Stimulated activated naive CD8-positive, alpha-beta T cell treated with anti-CD3 and anti-CD28 coated beads, Interleukin-15, amount 100 ng/mL, for 72 hours (primary cell): ENCODE data around the gene DPYD.

ENCODE experiments used
- ATAC-seq: fragments of 150-1000 bp; cut with Tn5 transposase; 2 replicates; pipeline ENCODE4 v1.10.0; 2021; ENCODE audit warnings: mild to moderate bottlenecking, moderate library complexity
- DNase-seq, 2 donors: peaks; one replicate each; pipeline ENCODE4 v3.0.0; 2021 to 2022
- H3K27ac Mint-ChIP-seq, 2 donors: one replicate each; pipeline ENCODE4 v1.8.0; 2022; ENCODE audit warnings: mild to moderate bottlenecking in 2 of 2, mixed read lengths in 2 of 2, moderate library complexity in 2 of 2
- H3K27me3 Mint-ChIP-seq: one replicate; pipeline ENCODE4 v1.8.0; 2022; ENCODE audit warnings: mixed read lengths
- H3K4me1 Mint-ChIP-seq: one replicate; pipeline ENCODE4 v1.8.0; 2022; ENCODE audit warnings: mild to moderate bottlenecking, mixed read lengths
- H3K4me3 Mint-ChIP-seq, 2 donors: one replicate each; pipeline ENCODE4 v1.8.0; 2022; ENCODE audit warnings: mild to moderate bottlenecking in 2 of 2, mixed read lengths in 2 of 2, moderate library complexity in 1 of 2
- H3K9me3 Mint-ChIP-seq, 2 donors: one replicate each; pipeline ENCODE4 v1.8.0; 2022; ENCODE audit warnings: mixed read lengths in 2 of 2

Gene DPYD

DNA sequence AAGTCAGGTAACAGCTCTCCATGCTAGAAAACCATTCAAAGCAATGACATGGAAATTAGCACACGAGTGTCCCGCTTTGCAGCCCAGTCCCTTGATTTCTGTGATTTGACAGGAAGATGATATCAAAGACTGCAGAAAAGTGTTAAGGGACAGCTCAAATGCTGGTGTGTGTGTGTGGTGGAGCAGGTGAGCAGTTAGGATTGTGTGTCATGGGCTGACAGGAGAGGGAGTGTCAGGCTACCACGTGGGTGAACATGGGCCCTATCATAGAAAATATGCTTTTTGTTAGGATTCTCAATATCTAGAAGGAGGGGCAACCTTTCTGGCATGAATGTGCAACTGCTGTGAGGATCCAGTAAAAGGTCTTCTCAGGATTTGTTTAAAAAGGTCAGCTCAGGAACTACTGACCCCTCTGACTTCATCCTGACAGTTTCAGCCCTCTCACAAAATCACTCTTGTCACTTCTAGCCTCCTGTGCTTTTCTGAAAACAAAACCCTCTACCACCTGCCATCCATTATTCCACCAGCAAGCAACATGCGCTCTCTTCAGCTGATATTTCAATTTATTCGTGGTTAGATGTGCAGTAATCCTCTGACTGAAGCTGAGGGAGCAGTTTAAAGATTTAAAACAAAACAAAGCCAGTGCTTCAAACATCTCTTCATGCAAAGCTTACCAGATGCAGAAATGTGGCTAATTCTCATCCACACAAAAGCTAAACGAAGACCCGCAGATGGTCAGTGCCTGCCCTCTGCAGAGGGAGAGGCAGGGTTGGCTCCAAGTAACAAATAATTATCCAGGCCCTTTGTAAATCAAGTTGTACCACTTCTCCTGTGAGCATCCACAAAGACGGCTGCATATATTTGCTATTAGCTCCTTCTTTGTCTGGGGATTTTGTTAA is 801.3 kb downstream of the DPYD start:
- Mint-ChIP-seq H3K27ac (no peak overlapping the region), H3K4me3 (no peak overlapping the region), H3K4me1 (no peaks in the 10 kb centered on the region), H3K9me3 (no peaks in the 10 kb centered on the region), H3K27me3 (no peaks in the 10 kb centered on the region)
- no peak for DNase-seq
- no peak for ATAC-seq

DNA sequence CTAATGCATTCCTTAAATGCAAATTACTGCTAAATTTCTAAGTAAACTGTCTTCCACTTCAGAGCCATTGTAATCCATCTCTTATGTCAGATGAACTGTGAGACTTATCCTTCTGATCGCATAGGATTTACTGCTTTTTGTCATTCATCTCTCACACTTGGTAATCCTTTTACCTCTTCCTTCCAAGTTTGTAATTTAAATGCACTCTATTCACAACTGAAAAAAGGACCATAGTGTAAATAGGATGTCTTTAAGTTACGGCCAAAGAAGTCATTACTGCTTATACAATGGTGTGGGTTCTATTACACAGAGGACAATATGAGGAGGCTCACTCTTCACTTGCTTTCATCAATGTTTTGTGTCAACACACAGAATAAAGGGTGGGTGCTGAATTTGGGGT is 806.0 kb downstream of the DPYD start:
- ATAC-seq (no peak), DNase-seq (no peak)
- no peak overlapping the region for H3K27ac Mint-ChIP-seq
- H3K4me1 Mint-ChIP-seq, result no peaks in the 10 kb centered on the region
- H3K9me3 Mint-ChIP-seq, result no peaks in the 10 kb centered on the region
- no peak overlapping the region for H3K4me3 Mint-ChIP-seq
- H3K27me3 Mint-ChIP-seq, result no peaks in the 10 kb centered on the region

DNA sequence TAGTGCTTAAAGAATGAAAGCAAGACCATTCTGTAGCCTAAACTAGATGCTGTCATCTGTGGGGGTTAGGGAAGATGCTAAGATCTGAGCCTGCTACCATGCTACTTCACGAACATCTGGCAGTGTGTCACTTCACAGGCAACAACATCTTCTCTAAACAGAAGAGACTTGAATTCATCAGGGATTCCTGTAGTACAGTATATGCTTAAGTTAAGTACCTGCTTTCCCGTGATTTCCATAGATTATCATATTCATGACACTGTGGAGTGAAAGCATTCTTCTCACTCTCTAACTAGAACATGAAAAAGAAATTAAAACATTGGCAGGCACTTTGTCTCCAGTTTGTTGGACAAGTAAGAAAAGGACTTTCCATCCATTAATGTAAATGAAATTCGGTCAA is 808.4 kb downstream of the DPYD start:
- ATAC-seq (no peak), DNase-seq (no peak)
- H3K9me3 Mint-ChIP-seq, result no peaks in the 10 kb centered on the region
- H3K27ac Mint-ChIP-seq, result no peak overlapping the region
- no peak overlapping the region for H3K4me3 Mint-ChIP-seq
- H3K4me1 Mint-ChIP-seq, result no peaks in the 10 kb centered on the region
- H3K27me3 Mint-ChIP-seq, result no peaks in the 10 kb centered on the region

DNA sequence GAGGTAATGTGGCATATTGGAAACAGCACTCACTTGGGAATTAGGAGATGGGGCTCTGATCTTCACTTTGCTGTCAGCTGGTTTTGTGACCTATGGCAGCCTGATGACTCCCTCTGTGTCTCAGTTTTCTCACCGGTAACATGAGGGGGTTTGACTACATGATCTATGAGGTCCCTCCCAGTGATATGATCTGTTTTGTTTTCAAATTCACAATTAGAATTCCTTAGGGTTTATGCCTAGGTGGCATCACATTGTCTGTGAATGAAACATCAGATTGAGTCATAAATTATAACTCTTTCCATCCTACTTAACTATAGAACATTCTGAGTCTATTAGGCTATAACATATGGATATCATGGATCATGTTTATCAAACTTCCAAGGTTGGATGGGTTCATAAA is 812.7 kb downstream of the DPYD start:
- Mint-ChIP-seq H3K9me3 (peaks cover 9 to 10% of the 10 kb centered on the region in 2 donors), H3K27ac (no peak overlapping the region), H3K4me3 (no peak overlapping the region), H3K27me3 (no peaks in the 10 kb centered on the region), H3K4me1 (no peaks in the 10 kb centered on the region)
- DNase-seq, result no peak
- ATAC-seq, result no peak

DNA sequence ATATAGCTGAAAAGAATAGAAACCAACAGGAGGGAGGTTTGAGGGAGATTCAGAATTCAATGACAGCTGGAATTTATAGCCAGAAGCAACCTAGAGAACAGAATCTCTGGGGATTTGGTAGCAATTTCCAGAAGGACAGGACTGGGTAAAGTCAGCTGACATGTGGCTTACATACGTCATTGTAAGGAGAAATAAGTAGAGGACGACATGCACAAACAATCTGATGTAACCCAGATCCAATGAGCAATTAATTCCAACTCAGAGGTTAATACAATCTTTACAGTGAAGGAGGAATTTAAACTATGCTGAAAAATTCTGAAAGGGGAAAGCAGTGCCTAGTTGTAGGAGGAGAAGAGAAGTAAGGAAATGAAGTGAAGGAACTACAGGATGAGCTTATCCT is 815.3 kb downstream of the DPYD start:
- Mint-ChIP-seq H3K9me3 (peaks cover 9 to 10% of the 10 kb centered on the region in 2 donors), H3K27ac (no peak overlapping the region), H3K4me1 (no peaks in the 10 kb centered on the region), H3K27me3 (no peaks in the 10 kb centered on the region), H3K4me3 (no peak overlapping the region)
- ATAC-seq (no peak), DNase-seq (no peak)

DNA sequence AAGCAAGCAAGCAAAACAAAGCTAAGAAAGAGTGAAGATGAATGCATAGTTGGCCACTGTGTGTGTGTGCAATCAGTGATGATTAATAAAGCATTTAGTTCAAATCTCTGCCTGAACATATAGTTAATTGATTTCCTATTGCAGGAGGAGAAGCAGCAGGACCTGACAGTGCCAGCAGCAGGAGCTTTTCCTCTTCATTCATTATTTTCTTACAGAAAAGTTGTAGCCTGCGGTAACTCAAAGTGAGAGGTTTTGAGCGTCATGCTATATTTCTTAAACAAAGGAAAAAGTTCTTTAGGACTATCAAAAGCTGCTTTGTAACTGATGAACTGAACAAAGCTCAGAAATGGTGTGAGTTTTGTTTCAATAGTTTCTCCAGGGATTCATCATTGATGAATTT is 819.3 kb downstream of the DPYD start:
- peaks cover 9 to 10% of the 10 kb centered on the region in 2 donors for H3K9me3 Mint-ChIP-seq
- no peaks in the 10 kb centered on the region for H3K4me1 Mint-ChIP-seq

DNA sequence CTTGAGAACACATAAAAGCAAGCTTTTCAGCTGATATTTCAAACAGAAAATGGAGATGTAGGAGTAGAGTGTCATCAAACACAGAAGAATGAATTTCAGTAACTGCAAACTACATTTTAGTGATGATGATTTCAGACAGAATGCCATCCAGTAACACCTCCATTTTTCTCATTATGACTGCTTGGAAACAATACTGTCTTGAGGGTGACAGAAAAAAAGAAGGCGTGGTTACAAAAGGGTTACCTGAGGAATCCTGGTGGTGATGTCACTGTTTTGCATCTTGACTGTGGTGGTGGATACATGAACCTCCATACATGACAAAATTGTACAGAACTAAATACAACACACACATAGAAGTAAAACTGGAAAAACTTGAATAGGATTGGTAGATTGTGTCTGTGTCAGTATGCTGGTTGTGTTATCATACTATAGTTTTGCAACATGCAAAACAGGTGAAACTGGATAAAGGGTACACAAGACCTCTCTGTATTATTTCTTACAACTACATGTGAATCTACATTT is 823.4 kb downstream of the DPYD start:
- Mint-ChIP-seq H3K27me3 (no peaks in the 10 kb centered on the region), H3K27ac (no peak overlapping the region), H3K9me3 (no peaks in the 10 kb centered on the region), H3K4me1 (no peaks in the 10 kb centered on the region), H3K4me3 (no peak overlapping the region)
- ATAC-seq (no peak), DNase-seq (no peak)

More for the DNA sequence above, 819.3 kb downstream of the DPYD start:
- Mint-ChIP-seq H3K27me3 (no peaks in the 10 kb centered on the region), H3K27ac (no peak overlapping the region), H3K4me3 (no peak overlapping the region)
- ATAC-seq (no peak), DNase-seq (no peak)

DNA sequence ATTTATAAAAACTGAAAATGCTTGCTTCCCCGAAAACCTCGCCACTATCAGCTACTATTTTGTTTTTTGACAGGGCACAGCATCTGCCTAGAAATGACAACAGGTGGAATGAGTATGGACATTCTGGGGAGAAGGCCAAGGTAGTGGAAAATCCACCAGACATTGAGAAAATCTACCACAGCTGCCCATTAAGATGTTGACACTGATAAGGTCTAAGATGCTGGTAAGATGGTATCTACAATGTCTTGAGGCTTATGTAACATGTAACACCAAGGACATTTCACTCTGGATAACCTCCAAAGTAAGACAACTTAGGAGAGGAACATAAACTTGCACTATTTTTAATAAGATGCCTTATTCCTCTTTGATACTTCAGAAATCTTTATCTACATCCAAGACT is 825.1 kb downstream of the DPYD start:
- H3K9me3 Mint-ChIP-seq, result no peaks in the 10 kb centered on the region
- no peak overlapping the region for H3K27ac Mint-ChIP-seq
- no peak overlapping the region for H3K4me3 Mint-ChIP-seq
- DNase-seq (no peak), ATAC-seq (no peak)
- H3K27me3 Mint-ChIP-seq, result no peaks in the 10 kb centered on the region
- H3K4me1 Mint-ChIP-seq, result no peaks in the 10 kb centered on the region

DNA sequence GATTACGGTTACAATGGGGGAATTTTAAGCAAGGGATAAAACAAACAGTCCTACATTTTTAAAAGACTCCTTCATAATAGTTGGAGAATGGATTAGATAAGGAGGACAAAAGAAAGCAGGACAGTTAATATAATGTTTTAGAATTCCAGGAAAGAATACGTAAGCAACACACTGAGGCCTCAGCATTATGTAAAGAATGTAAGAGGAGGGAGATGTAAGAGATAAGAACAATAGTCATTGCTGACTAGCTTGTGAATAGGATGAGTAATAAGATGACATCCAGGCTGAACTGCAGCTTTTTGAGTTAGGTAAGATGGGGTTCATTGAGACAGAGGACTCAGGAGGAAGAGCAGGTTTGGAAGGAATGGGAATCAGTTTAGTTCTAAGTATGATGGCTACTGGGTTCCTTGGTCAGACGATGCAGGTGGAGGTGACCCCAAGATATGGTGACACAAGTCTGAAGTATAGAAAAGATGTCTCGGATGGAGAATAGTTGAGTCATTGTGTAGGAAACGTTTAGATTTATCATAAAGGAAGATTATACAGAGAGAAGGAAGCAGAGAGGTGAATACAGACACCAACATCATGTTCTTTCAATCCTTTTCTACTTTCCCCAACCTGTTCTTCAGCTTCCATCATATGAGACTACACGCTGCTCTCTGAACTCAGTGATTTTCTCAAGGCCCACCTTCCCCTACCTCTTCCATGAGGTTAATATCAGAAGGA is 826.4 kb downstream of the DPYD start:
- ATAC-seq, result no peak

DNA sequence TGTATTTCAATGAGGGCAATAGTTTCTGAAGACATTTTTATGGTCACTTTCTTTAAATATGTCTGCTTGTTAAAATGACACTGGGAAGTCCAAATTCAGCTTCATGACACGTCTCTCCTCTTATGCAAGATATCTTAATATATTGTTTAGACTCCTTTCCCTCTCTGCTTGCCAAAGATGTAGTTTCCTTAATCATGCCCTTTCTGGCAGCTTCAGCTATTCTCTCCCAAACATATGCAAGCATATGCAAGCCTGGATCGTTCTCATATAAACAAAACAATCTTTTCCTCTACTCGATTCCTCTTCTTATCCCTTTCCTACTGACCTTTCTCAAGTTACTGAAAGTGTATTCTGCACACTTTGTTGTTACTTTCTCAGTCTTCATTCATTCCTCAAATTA is 827.1 kb downstream of the DPYD start:
- Mint-ChIP-seq H3K4me1 (no peaks in the 10 kb centered on the region), H3K9me3 (no peaks in the 10 kb centered on the region), H3K27ac (no peak overlapping the region), H3K27me3 (no peaks in the 10 kb centered on the region), H3K4me3 (no peak overlapping the region)
- DNase-seq, result no peak
- ATAC-seq, result no peak

More for the DNA sequence above, 826.4 kb downstream of the DPYD start:
- Mint-ChIP-seq H3K9me3 (no peaks in the 10 kb centered on the region), H3K4me3 (no peak overlapping the region), H3K27ac (no peak overlapping the region), H3K4me1 (no peaks in the 10 kb centered on the region), H3K27me3 (no peaks in the 10 kb centered on the region)
- DNase-seq, result no peak

DNA sequence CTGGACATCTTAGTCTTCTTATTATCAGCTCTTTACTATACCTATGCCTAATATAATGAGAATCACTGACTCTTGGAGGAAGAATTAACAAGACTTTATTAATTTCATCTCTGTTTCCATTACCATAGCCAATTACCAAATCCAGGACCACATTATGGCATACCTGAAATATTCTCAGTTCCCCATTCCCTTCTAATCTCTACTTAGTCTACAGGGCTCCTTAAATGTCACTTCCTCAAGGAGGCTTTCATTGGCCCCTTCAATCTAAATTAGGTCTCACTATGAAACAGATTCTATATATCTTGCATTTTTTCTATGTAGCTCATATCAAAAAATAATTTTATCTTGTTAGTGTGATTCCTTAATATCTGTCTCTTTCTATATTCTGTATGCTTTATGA is 828.0 kb downstream of the DPYD start:
- Mint-ChIP-seq H3K9me3 (no peaks in the 10 kb centered on the region), H3K4me3 (no peak overlapping the region), H3K4me1 (no peaks in the 10 kb centered on the region), H3K27me3 (no peaks in the 10 kb centered on the region), H3K27ac (no peak overlapping the region)
- no peak for ATAC-seq
- DNase-seq, result no peak

DNA sequence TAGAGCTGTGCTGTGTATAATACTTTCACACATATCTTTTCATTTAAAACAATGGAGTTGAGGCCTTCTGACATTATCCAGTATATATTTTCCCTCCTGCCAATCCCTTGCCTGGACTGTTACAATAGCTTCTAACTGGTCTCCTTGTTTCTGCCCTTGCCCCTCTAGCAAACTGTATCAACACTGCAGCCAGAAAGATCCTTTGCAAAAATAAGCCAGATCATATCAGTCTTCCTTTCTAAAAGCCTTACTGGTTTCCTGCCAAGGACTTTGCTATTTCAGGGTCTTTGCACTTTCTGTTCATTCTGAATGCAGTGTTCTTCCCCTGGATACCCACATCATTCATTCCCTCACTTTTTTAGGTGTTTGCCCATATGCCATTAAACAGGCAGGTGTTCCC is 829.2 kb downstream of the DPYD start:
- Mint-ChIP-seq H3K4me1 (no peaks in the 10 kb centered on the region), H3K9me3 (no peaks in the 10 kb centered on the region), H3K27ac (no peak overlapping the region), H3K27me3 (no peaks in the 10 kb centered on the region), H3K4me3 (no peak overlapping the region)
- DNase-seq, result no peak
- ATAC-seq, result no peak

DNA sequence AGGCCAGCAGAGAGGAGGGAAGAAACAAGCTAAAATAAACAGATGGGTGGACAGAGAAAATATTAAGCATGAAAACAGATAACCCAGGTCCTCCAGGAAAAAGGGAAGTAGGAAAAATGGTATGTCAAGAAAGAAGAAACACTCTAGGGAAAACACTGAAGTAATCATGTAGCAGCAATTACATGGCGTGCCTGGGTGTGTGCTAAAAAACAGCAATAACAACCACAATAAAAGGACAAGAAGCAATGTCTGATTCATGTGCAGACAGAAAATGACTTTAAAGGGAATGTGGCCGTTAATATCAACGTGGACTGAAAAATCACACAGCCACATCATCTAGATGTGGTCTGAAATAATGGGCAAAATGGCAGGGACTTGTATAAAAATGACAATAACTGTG is 829.6 kb downstream of the DPYD start:
- Mint-ChIP-seq H3K4me1 (no peaks in the 10 kb centered on the region), H3K27me3 (no peaks in the 10 kb centered on the region), H3K9me3 (no peaks in the 10 kb centered on the region), H3K4me3 (no peak overlapping the region), H3K27ac (no peak overlapping the region)
- ATAC-seq (no peak), DNase-seq (no peak)

DNA sequence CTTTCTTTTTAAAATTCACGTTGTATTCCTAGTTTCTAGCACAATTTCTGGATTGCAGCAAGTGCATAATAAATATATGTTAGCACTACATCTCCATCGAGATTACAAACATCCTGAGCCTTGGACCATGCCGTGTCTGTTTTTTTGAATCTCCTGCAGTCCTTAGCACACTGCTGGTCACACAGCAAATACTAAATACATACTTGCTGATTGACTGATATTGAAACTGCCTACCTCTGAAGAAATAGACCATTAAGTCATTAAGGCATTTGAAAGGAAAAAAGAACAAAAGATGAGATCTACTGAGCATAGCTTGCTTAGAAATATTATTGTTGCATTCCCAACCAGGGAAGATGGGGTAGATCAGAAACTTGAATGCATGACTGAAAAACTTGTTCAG is 830.1 kb downstream of the DPYD start:
- ATAC-seq (no peak), DNase-seq (no peak)
- Mint-ChIP-seq H3K27ac (no peak overlapping the region), H3K9me3 (no peaks in the 10 kb centered on the region), H3K27me3 (no peaks in the 10 kb centered on the region), H3K4me3 (no peak overlapping the region), H3K4me1 (no peaks in the 10 kb centered on the region)

DNA sequence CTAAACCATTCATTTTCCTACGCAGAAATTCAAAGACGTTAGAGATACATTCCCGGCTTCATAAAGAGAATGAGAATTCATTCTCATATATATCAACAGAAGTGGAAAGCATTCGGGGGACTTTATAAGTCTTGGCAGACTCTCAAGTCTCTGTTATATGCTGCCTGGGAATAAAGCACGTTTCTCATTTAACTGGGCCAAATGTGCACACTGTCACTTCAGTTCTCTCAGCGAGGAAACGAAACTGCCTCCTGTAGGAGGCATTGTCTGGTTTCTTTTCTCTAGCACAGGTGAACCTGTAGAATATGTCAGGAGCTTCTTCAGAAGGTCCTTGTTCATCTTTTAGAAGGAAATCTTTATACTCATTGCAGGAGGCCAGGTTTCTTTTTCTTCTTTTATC is 831.7 kb downstream of the DPYD start:
- no peaks in the 10 kb centered on the region for H3K27me3 Mint-ChIP-seq
- no peaks in the 10 kb centered on the region for H3K9me3 Mint-ChIP-seq
- H3K4me1 Mint-ChIP-seq, result no peaks in the 10 kb centered on the region
- H3K27ac Mint-ChIP-seq, result no peak overlapping the region
- no peak overlapping the region for H3K4me3 Mint-ChIP-seq
- no peak for ATAC-seq
- no peak for DNase-seq

DNA sequence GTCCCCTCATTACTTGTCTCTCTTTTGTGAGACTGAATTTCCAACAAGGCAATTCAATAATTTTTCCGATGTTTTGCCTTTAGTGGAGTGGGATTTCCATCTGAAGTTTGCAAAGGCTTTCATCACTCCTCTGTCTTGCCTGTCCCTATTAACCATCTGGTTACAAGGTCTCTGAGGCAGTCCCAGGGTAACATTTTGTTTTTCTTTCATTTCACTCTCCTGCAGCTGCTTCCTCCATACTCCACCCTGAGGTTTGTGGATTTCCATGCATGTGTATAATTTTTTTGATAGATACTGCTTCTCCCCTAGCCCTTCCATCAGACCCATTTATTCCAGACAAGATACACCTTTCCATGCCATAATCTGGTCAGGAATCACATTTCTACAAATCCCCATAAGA is 832.4 kb downstream of the DPYD start:
- Mint-ChIP-seq H3K27ac (no peak overlapping the region), H3K4me1 (no peaks in the 10 kb centered on the region)
- ATAC-seq, result no peak

More for the DNA sequence above, 832.4 kb downstream of the DPYD start:
- no peak for DNase-seq
- Mint-ChIP-seq H3K4me3 (no peak overlapping the region), H3K9me3 (no peaks in the 10 kb centered on the region), H3K27me3 (no peaks in the 10 kb centered on the region)
